Retina (tissue), 1 donor: ENCODE measurements around the gene RNF225.
"Not testable (repeated sequence)": the region's sequence is repeated elsewhere in the genome, so short reads cannot be mapped to it uniquely, and the experiment has no call there.

Experiments used
- DNase-seq: peaks from one replicate; pipeline ENCODE4 v3.0.0-alpha.2; 2016

RNF225 gene

DNA sequence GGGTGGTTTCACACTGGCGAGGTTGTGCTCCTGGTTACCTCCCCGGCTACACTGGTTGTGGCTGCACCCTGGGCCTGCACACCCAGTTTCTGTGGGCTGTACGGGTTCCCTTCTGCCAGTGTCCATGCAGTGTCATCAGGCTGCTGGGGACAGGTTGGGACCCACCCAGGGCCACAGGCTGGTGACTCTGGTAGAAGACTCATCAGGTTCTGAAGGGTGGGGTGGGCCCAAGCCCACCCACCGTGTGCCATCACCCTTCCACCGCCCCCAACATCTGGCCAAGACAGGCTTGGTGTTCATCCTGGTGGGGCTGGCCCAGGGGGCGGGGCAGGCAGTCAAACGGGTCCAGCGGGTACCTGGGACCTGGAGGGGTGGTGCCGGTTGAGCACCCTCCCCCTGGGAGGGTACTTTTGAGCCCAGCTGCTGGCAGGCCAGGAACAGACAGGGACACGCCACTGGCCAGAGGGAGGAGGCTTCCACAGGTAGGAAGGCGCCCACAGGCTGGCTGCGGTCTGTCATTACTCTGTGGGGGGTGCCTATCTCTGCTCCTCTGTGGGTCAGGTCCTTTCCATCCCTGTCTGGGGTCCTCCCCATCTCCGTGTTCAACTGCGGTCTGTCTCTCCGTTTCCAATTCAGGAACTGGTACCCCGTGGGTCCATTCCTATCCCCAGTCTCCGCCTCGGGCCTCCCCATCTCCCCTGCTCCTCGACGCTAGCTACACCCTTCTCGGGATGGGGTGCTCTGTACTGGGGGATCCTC is at the start of gene RNF225:
TSS of gene RNF225 (plus strand) at position 437 of the 759 bp plus-strand sequence. CDS start 434 bp downstream, outside the sequence.
- no peak for DNase-seq

DNA sequence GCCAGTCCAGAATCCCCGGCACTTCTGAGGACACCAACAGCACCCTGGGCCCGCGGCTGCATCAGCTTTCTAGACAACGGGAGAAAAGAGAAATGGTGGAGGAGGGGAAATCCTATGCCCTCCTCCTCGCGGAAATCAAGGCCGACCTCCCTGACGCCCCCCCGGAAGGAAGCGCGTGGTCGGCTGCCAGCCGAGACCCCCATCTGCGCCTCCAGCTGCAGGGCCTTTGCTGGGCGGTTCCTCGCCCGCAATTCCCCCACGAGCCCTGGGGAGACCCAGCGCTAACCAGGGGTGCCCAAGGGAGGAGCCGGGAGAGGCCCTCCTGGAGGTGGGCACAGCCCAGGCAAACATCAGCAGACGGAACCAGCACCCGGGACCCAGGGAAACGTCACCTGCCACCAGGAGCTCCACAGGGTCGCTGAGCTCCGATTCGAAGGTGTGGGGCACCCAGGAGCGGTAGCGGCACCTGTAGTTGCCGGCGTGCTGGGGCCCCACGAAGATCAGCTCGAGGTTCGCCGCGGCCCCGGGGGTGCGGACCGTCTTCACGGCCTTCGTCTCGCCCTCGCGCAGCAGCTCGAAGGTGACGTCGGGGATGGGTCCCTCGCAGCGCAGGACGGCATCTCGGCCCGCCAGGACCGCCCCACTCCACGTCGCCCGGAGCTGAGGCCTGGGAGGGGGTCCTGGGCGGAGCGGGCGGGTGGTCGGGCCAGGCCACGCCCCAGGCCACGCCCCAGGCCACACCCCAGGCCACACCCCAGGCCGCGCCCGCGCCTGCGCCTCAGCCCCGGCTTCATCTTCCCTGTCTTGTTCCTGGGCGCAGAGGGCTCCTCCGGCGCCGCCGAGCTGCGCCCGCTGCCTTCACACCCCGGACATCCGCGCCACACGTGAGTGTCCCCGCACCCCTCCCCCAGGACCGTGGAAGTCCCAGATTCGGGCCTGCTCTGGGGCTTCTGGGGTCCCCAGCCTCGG is 48.2 kb upstream of the RNF225 start:
- DNase-seq, result peak; percentile 87

DNA sequence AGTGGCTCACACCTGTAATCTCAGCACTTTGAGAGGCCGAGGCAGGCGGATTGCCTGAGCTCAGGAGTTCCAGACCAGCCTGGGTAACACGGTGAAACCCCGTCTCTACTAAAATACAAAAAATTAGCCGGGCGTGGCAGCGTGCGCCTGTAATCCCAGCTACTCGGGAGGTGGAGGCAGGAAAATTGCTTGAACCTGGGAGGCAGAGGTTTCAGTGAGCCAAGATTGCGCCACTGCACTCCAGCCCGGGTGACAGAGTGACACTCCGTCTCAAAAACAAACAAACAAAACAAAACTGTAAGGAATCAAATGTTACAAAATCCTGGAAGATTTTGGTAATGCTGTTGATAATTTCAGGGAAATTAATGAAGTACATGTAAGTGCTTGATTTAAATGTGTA is 47.4 kb upstream of the RNF225 start:
- not testable (repeated sequence) for DNase-seq

DNA sequence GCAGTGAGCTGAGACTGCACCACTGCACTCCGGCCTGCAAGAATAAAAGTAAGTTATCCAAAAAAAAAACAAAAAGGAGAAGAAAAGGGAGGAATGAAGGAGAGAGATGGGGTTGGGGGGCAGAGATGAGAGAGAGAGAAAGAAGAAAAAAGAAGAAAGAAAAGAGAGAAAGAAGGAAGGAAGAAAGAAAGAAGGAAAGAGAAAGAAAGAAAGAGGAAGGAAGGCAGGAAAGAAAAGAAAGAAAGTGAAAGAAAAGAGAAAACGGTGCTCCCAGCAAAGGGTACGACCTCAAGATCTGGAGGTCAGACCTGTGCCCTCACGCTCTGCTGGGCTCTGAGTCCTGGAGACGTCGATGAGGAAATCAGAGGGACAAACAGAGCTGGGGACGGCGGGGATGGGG is 45.9 kb upstream of the RNF225 start:
- DNase-seq, result no peak

DNA sequence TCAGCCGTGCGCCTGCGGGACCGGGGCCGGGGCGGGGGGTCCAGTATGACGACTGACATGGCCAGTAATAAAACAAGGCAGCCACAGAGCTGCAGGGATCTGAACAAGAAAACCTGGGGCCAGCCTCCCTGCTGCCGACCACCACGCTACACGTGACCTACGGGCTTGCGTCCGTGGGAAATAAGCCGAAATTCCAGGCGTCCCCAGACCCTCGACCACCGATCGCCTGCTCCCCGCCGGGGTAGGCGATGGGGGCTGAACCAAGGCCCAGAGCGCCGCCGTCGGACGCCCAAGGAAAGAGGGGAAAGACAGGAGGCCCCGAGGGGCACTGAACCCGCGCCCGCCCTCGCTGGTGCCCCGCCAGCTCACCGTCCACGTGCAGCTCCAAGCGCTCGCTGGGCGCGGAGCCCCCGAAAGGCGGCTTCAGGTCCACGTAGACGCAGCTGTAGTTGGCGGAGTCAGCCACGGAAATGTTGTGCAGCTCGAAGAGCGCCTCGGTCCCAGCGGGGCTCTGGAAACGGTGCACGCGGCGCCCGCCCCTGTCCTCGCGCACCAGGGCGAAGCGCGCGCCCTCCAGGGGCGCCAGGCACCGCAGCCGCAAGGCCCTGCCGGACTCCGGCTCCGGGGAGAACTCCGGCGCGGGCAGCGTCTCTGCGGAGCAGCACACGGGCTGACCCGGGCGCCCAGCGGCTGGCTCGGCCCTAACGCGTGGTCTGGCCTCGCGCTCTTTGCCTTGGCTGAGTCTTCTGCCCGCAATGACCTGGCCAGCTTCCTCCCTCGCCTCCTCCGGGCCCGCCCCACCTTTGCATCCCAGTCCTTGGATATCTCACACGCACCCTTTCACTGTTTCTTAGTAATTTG is 45.2 kb upstream of the RNF225 start:
- peak; percentile 78 for DNase-seq

DNA sequence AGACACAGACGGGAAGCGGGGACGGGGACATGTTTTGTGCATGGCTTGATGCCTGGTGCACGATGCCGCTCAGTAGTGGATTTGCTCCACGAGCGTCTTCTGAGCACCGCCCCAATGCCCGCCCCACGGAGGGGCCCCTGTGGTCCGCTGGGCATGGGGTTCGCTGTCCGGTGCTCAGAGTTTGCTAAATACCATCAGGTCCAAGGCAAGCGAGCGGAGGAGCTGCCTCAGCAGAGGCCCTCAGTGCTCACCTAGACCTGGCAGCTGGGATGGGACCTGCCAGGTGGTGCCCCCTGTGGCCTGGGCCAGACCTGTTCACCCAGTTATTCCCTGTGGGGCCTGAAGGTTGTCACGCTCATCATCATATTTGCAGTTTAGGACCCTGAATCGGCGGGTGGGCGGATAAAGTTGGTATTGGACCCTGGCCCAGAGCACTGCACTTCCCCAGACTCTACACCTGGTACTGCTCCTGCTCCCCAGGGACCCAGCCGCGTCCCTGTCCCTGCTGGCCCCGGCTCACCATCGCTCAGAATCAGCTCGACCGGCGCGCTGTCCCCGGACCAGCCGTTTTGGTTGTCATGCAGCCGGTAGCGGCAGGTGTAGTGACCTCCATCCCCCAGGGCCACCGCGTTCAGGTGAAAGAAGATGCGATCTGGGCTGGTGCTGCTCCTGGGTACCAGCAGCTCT is 44.4 kb upstream of the RNF225 start:
- no peak for DNase-seq

DNA sequence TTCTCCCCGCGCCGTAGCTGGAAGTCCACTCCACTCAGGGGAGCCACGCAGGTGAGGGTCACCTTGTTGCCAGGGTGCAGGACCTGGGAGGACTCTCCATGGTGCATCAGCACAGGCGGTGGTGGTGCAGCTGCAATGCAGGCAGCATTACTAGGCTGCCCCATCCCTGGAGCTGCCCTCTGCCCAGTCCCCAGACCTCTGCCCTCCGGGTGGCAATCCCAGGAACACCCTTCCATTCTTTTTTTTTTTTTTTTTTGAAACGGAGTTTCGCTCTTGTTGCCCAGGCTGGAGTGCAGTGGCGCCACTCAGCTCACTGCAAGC is 43.9 kb upstream of the RNF225 start:
- DNase-seq, result no peak

DNA sequence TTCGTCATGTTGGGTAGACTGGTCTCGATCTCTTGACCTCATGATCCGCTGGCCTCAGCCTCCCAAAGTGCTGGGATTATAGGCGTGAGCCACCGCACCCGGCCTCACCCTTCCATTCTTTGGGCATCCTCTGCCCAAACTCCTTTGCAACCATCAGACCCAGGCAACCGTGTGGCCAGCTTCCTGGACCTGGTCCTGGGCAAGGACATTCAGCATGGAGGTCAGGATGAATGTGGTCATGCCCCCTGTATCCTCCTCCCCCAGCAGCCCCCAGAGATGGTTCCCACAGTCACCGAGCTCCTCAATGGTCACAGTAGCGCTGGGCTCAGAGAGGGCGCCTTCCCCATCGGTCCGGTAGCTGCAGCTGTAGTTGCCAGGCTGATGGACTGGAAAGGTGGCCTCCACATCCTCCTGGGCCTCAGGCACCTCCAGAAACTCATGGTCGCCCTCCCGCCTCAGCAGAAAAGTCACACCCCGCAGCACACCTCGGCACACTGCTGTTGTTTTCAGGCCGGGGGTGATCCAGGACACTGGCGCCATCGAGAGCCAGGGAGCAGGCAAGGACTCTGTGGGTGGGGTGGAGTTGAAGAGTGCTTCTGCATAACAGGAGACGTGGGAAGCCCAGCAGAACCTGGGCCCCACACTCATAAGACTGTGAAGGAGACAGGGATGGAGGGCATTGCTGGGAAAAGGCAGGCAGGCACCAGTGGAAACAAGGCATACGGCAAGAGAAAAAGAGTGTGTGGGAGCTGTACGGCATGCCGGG is 43.3 kb upstream of the RNF225 start:
- DNase-seq, result no peak

DNA sequence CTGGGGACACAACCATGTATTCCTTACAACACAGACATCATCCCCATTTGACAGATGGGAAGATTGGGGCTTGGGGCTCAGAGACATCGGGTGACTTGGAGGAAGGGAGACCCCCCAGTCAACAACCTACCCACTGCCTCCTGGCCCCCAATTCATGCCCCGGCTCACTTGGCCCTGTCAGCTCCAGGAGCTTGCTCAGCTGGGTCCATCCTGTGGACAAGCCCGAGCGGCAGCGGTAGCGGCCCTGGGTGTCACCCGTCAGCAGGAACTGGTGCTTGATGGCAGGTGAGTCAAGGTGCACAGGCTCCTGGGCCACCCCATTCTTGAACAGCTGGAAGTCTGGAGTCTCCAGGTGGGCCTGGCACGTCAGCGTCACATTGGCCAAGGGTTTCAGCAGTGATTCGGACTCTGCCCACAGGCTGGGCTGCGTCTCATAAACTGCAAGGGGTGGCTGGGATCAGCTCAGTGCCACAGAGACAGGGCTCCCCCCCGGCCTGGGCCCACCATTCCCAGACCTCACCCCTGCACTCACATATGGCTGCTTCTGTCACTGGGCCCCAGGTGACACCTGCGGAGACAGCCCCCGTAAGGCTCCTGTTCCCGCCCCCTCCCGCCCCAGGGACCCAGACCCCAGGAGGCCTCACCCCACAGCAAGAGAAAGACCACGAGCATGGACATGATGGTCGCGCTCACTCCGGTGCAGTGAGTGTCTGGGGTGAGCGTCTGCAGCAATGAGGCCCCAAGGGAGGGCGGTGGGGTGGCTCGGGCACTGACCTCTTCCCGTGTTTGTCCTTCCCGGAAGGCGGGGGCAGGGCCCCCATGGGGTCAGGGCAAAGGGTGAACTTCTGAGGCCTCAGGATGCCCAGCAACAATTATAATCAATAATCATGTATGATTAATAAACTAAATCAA is 42.4 kb upstream of the RNF225 start, which contains the start of gene A1BG:
TSS of gene A1BG (minus strand) at position 733 of the 912 bp plus-strand sequence. CDS start at position 678, 55 bp downstream.
- DNase-seq, result no peak

DNA sequence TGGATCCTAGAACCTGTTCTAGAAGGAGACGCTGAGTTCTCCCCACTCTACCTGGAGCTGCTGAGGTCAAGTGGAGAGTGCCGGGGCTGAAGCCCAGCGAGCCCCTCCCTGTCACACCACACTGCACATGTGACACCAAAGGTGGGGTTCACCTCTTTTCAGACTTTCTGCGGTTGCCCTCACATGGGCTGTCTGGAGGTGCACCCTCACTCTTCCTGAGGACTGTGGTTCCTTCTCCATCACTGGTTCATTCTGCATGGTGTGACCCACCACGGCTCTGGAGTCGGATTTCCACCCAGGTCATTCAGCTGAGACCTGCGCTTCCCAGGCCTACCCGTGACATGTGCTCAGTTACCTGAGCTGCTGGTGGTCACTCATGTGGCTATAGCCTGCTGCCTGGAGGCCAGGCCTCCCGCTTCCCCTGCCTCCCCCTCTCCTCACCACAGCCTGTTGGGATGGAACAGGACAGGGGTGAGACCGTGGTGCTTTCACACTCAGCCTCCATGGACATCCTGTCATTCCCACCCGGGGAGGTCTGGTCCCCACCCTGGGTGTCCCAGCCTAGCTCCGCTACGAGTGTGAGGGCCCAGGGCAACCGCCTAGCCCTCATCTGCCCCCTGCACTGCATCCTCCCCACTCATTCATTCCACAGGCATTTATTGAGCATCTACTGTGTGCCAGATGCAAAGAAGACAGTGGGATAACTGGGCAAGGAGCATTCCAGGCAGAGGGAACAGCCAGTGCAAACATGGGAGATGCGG is 41.6 kb upstream of the RNF225 start:
- no peak for DNase-seq

DNA sequence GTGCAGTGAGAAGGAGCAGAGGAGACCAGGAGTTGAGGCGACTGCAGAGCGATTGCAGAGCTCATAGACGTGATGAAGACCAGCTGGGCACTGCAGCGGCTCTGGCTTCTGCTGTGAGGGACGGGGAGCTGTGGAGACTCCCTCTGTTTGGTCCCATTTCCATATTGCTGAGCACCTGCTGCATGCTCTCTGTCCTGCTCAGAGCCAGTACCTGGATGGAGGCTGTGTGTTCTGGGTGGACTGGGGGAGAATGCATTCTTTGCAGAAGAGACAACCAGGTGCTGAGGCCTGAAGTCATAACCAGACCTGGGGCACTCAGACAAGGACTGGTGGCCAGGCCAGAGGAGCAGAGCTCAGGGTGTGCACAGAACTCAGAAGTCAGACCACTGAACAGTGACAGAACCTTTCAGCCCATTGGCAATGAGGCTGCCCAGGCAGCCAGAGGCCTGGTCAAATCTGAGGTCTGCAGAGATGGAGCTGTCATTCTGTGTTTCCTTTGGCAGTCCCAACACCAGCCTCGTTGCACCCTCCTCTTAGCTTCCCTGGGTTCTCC is 40.9 kb upstream of the RNF225 start:
- no peak for DNase-seq

DNA sequence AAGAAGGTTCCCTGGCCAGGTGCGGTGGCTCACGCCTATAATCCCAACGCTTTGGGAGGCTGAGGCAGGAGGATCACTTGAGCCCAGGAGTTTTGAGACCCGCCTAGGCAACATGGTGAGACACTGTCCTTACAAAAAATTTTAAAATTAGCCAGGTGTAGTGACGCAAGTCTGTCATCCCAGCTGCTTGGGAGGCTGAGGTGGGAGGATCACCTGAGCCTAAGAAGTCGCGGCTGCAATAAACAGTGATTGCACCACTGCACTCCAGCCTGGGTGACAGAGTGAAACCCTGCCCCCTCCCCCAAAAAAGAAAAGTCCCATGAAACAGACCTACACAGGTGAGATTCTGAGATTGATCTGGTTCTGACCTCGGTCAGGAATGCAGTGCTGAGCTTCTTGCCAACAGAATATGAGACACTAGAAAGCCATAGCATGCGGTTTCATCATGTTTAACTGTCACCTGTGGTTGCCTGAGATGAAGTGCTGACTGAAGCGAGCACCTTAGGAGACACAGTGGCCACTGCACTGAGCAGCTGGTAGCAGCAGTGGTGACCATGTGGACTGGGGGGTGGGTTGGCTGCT is 40.1 kb upstream of the RNF225 start:
- no peak for DNase-seq

DNA sequence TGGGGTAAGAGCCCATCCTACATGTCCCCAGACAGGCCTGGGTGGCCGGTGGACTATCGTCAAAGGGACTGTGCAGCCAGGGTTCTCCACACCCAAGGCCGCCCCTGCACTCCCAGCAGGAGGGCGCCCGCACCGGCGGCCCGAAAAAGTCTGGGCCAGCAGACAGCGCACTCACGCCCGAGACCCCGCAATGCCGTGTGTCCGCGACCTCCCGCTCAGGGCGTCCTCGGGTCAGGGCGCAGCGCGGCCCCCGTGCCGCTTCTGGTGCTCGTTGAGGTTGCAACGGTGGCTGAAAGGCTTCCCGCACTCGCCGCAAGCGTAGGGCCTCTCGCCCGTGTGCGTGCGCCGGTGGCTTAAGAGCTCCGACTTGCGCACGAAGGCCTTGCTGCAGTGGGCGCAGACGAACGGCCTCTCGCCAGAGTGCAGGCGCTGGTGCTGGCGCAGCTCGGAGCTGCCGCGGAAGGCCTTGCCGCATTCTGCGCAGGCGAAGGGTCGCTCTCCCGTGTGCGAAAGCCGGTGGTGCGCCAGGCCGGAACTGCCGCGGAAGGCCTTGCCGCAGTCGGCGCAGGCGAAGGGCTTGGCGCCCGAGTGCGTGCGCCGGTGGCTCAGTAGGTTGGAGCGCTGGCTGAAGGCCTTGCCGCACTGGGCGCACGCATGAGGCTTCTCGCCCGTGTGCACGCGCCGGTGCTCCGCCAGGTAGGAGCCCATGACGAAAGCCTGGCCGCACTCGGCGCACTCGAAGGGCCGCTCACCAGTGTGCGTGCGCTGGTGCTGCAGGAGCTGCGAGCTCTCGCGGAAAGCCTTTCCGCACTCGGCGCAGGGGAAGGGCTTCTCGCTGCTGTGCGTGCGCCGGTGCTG is 39.3 kb upstream of the RNF225 start:
- DNase-seq, result peak; percentile 62

DNA sequence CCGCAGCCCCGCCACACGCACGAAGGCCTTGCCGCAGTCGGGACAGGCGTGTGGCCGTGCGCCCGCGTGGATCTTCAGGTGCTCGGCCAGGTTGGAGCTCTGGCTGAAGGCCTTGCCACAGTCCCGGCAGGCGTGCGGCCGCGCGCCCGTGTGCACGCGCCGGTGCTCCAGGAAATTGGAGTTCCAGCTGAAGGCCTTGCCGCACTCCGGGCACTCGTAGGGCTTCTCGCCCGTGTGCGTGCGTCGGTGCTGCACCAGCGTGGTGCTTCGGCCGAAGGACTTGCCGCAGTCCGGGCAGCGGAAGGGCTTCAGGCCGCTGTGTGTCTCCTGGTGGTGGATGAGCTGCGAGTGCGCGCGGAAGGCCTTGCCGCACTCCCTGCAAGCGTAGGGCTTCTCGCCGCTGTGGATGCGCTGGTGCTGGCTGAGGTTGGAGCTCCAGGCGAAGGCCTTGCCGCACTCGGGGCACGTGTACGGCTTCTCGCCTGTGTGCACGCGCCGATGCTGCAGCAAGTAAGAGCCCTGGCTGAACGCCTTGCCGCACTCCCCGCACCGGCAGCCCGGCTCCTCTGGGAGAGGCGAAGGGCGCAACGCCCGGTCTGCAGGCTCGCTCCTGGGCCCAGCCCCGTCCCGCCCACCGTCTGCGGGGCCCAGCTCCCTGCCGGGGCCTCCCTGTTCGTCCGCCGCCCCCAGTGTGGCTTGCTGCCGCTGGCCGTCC is 38.5 kb upstream of the RNF225 start:
- peak; percentile 52 for DNase-seq

DNA sequence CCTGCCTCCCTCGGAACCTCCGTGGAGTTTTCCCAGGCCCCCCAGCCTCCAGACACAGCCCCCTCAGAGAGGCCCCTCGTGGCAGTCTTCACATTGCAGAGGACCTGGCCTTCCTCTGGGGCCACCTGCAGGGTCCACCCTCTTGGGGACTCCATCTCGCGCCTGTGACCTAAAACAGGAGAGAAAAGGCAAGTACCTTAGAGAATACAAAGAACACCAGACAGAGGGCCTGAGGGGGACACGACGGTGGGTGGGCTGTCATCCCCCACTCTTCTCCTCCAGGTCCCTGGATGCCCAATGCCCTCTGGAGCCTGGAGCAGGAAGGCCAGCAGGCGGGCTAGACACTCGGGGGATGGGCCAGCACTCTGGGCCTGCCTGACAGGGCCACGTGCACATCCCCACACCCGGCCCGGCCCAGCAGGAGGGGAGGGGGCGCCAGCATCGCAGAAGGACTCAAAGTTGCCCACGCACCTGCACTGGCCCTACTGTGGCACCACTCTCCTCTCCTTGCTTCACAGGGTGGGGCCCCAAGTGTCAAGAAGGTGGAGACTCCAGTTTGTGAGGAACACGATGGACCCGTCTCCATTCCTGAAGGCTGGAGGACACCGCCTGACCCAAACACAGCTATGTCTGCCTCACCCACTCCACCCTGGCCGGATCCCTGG is 37.8 kb upstream of the RNF225 start:
- DNase-seq, result no peak

DNA sequence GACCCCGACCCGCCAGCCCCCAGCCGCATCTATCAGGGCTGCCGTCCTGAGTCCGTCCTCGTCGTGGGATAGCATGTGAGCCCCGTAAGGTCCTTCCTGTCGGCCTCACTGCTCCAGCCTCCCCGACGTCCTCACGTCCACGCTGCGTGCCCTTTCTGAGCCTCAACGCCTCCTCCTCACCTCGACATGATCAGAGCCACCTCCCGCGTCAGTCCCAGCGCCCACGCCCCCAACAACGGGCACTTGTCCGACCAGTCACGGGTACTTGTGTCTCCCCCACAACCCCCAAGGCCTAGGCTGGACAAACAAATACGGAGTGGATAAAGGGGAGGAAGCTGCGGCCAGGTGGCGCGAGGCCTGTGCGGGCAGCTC is 33.6 kb upstream of the RNF225 start:
- DNase-seq, result no peak
